ENCODE data around the gene CCDC33. TPM values are rescaled to one million over a fixed set of nuclear protein-coding genes. Genes with fewer than 3 reads are reported as not detected.
A peak's percentile ranks its signal among the peaks of the same experiment; 100 is the strongest.

The CCDC33 gene
- total and polyA plus RNA-seq, 2 experiments from 2014 or later = 2.6 to 2.8 TPM

GRCh38 chr15:74319596-74320351 lies 83.6 kb downstream of the CCDC33 start:
- H3K9me2 ChIP-seq (ENCODE audit: insufficient read depth) = no peaks in the 10 kb centered on the region
- H3K27me3 ChIP-seq (ENCODE audit: insufficient read depth) = no peaks in the 10 kb centered on the region
- H3K4me3 Mint-ChIP-seq = no peak overlapping the region; the same call in 2 of the 3 replicates
- ATAC-seq = peak; percentile 76
- no peaks in the 10 kb centered on the region for H4K20me1 ChIP-seq (replicated peaks; ENCODE audit: insufficient read depth)
- H3K27ac ChIP-seq (ENCODE audit: low read depth) = no peak overlapping the region
- H3K36me3 Mint-ChIP-seq (ENCODE audit: low read depth) = no peaks in the 10 kb centered on the region; the same call in 2 of the 3 replicates
- peak overlapping the region; percentile 38 for H3K4me2 ChIP-seq
- H3K79me2 ChIP-seq (replicated peaks; ENCODE audit: insufficient read depth) = no peaks in the 10 kb centered on the region
- TF ChIP-seq EZH2phosphoT487 (IDR thresholded peaks at IDR 0.05; ENCODE audit: unreplicated experiment) (no peak), ZNF331 (CRISPR knock-in tag; IDR thresholded peaks at IDR 0.05; ENCODE audit: low read depth) (no peak), CREB1 (CRISPR knock-in tag; IDR thresholded peaks at IDR 0.05; ENCODE audit: low read depth) (no peak), STAT1 (IDR thresholded peaks at IDR 0.05; ENCODE audit: unreplicated experiment) (no peak), ZNF462 (CRISPR knock-in tag; IDR thresholded peaks at IDR 0.05) (no peak), EZH2 (IDR thresholded peaks at IDR 0.05; ENCODE audit: low read depth, unreplicated experiment) (no peak), NANOG (IDR thresholded peaks at IDR 0.05; ENCODE audit: borderline replicate concordance) (no peak), ETS1 (IDR thresholded peaks at IDR 0.05) (no peak), POLR2AphosphoS5 (IDR thresholded peaks at IDR 0.05; ENCODE audit: low read depth) (no peak), CTCF (conservative IDR thresholded peaks at IDR 0.05; ENCODE audit: low read depth in 2 of 2) (no peak), REST (IDR thresholded peaks at IDR 0.05; ENCODE audit: unreplicated experiment) (no peak), JUNB (IDR thresholded peaks at IDR 0.05; ENCODE audit: unreplicated experiment) (no peak), ZNF114 (CRISPR knock-in tag; IDR thresholded peaks at IDR 0.05) (no peak)
- no peaks in the 10 kb centered on the region for H3K36me3 ChIP-seq (ENCODE audit: insufficient read depth)
- H3K4me3 ChIP-seq = no peak overlapping the region
- peaks cover 30% of the 10 kb centered on the region for H3K4me1 ChIP-seq (ENCODE audit: insufficient read depth)
- H3K9me3 Mint-ChIP-seq = no peaks in the 10 kb centered on the region; the same call in 2 of the 3 replicates
- H2AFZ ChIP-seq = peak overlapping the region; percentile 14; the same call in 1 of the 2 replicates
- H3K27me3 Mint-ChIP-seq (ENCODE audit: insufficient read depth, low read depth, poor library complexity) = peaks cover 13% of the 10 kb centered on the region
- peak; percentile 83 for DNase-seq (ENCODE audit: low spot score)
- H3K4me1 Mint-ChIP-seq = peaks cover 32% of the 10 kb centered on the region
- no peaks in the 10 kb centered on the region for H3F3A ChIP-seq (replicated peaks; ENCODE audit: low read depth)
- no peak overlapping the region for H3K27ac Mint-ChIP-seq

Data from GM23338 (cell line).